ENCODE results near the gene ODAD4.
A peak's percentile ranks its signal among the peaks of the same experiment; 100 is the strongest.

The ODAD4 gene

GRCh38 chr17:41930009-41930832, at the start of gene ODAD4:
Gene ODAD4 (plus strand): TSS chr17:41930617. CDS start chr17:41930724, 107 bp downstream.
- DNase-seq (ENCODE audit: low spot score) = peak; percentile 99

- no peak for DNase-seq (ENCODE audit: low spot score)
Observed at GRCh38 chr17:41882756-41883155, 47.7 kb upstream of the ODAD4 start.

GRCh38 chr17:41885733-41886132, 44.7 kb upstream of the ODAD4 start:
- DNase-seq (ENCODE audit: low spot score) = no peak

GRCh38 chr17:41888332-41888965, 42.0 kb upstream of the ODAD4 start:
- no peak for DNase-seq (ENCODE audit: low spot score)

- no peak for DNase-seq (ENCODE audit: low spot score)
Observed at GRCh38 chr17:41891135-41892020, 39.0 kb upstream of the ODAD4 start.

GRCh38 chr17:41892021-41892376, 38.4 kb upstream of the ODAD4 start:
- no peak for DNase-seq (ENCODE audit: low spot score)

GRCh38 chr17:41893384-41893783, 37.0 kb upstream of the ODAD4 start:
- DNase-seq (ENCODE audit: low spot score) = no peak

- DNase-seq (ENCODE audit: low spot score) = no peak
Observed at GRCh38 chr17:41894791-41895331, 35.6 kb upstream of the ODAD4 start.

- no peak for DNase-seq (ENCODE audit: low spot score)
Observed at GRCh38 chr17:41895617-41896016, 34.8 kb upstream of the ODAD4 start.

- no peak for DNase-seq (ENCODE audit: low spot score)
Observed at GRCh38 chr17:41896726-41897125, 33.7 kb upstream of the ODAD4 start.

GRCh38 chr17:41901646-41902045, 28.8 kb upstream of the ODAD4 start:
- no peak for DNase-seq (ENCODE audit: low spot score)

- DNase-seq (ENCODE audit: low spot score) = no peak
Observed at GRCh38 chr17:41904242-41904841, 26.1 kb upstream of the ODAD4 start.

- DNase-seq (ENCODE audit: low spot score) = no peak
Observed at GRCh38 chr17:41905172-41905571, 25.2 kb upstream of the ODAD4 start.

GRCh38 chr17:41906465-41907184, 23.8 kb upstream of the ODAD4 start:
- DNase-seq (ENCODE audit: low spot score) = no peak

- no peak for DNase-seq (ENCODE audit: low spot score)
Observed at GRCh38 chr17:41907185-41907556, 23.2 kb upstream of the ODAD4 start.

GRCh38 chr17:41907633-41908539, 22.5 kb upstream of the ODAD4 start:
- no peak for DNase-seq (ENCODE audit: low spot score)

GRCh38 chr17:41909088-41909487, 21.3 kb upstream of the ODAD4 start:
- no peak for DNase-seq (ENCODE audit: low spot score)

GRCh38 chr17:41910701-41911391, 19.6 kb upstream of the ODAD4 start:
- DNase-seq (ENCODE audit: low spot score) = peak; percentile 95

GRCh38 chr17:41912925-41913324, 17.5 kb upstream of the ODAD4 start:
- no peak for DNase-seq (ENCODE audit: low spot score)

- DNase-seq (ENCODE audit: low spot score) = no peak
Observed at GRCh38 chr17:41913798-41914197, 16.6 kb upstream of the ODAD4 start.

Measured in hepatic stellate cell (primary cell).